IMR-90 (cell line): ENCODE data around the gene ITPKB.

Experiments used
- BHLHE40 ChIP-seq: fragments of 150-350 bp; IDR thresholded peaks from 2 replicates; pipeline ENCODE4 v1.6.1; 2016; ENCODE audit warnings: mild to moderate bottlenecking, low read depth, low read length
- MAFK ChIP-seq: IDR thresholded peaks from 2 replicates; pipeline ENCODE4 v1.6.1; 2012; ENCODE audit warnings: low read depth, low read length, improper control_type of control experiment
- POLR2A ChIP-seq: IDR thresholded peaks from 2 replicates; pipeline ENCODE4 v1.6.1; 2012; ENCODE audit warnings: mild to moderate bottlenecking, low read depth, low read length
- RAD21 ChIP-seq: IDR thresholded peaks from 2 replicates; pipeline ENCODE4 v1.6.1; 2012; ENCODE audit warnings: low read length, improper control_type of control experiment
- RCOR1 ChIP-seq: IDR thresholded peaks from 2 replicates; pipeline ENCODE4 v1.6.1; 2012; ENCODE audit warnings: mild to moderate bottlenecking, low read length, improper control_type of control experiment; ENCODE audit not compliant: insufficient replicate concordance
- RFX5 ChIP-seq: IDR thresholded peaks from 2 replicates; pipeline ENCODE4 v1.8.0; 2012; ENCODE audit warnings: low read depth, mild to moderate bottlenecking, low read length, moderate library complexity
- TF ChIP-seq, protein P1 (sequence below): conservative IDR thresholded peaks from 2 replicates; pipeline ENCODE4 v1.5.1; 2012; ENCODE audit warnings: mild to moderate bottlenecking, low read depth, low read length, improper control_type of control experiment
- TF ChIP-seq, protein P2 (sequence below): fragments of 150-350 bp; IDR thresholded peaks from 2 replicates; pipeline ENCODE4 v1.6.1; 2016; ENCODE audit warnings: low read depth, mild to moderate bottlenecking, low read length, moderate library complexity, borderline replicate concordance
- TF ChIP-seq, protein P3 (sequence below): fragments of 150-350 bp; IDR thresholded peaks from 2 replicates; pipeline ENCODE4 v1.6.1; 2017; ENCODE audit warnings: mild to moderate bottlenecking, antibody characterized with exemption, low read length, low read depth

DNA sequence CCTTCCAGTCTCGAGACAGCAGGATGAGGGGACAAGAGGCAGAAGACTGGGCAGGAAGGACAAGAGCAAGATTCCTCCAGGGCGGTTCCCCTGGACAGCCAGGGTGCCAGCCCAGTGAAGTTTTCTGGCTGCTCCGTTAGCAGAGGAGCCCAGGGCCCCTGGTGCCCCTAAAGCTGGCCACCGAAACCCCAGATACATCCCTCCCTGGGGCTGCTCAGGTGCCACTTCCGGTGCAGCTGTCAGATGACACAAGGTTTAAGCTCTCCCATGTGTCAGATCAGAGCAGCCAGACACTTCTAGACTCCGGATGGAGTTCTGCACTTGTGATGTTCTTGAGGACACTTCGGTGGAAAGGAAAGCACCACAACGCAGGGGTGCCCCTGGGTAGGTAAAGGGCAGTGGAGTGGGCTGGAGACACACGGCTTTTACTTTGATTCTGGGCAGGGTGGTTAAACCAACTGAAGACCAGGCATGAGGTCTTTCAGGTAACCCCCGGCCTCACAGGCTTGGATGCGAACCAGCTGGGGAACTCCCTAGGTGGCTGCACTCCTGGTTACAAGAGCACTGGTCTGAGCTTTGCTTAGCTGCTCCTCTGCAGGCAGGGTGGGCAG is 85.7 kb downstream of the ITPKB start:
- TF ChIP-seq, protein P1, sequence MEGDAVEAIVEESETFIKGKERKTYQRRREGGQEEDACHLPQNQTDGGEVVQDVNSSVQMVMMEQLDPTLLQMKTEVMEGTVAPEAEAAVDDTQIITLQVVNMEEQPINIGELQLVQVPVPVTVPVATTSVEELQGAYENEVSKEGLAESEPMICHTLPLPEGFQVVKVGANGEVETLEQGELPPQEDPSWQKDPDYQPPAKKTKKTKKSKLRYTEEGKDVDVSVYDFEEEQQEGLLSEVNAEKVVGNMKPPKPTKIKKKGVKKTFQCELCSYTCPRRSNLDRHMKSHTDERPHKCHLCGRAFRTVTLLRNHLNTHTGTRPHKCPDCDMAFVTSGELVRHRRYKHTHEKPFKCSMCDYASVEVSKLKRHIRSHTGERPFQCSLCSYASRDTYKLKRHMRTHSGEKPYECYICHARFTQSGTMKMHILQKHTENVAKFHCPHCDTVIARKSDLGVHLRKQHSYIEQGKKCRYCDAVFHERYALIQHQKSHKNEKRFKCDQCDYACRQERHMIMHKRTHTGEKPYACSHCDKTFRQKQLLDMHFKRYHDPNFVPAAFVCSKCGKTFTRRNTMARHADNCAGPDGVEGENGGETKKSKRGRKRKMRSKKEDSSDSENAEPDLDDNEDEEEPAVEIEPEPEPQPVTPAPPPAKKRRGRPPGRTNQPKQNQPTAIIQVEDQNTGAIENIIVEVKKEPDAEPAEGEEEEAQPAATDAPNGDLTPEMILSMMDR, result no peak
- no peak for TF ChIP-seq RFX5
- TF ChIP-seq RAD21, result no peak
- TF ChIP-seq POLR2A, result no peak
- no peak for TF ChIP-seq RCOR1
- TF ChIP-seq, protein P2, sequence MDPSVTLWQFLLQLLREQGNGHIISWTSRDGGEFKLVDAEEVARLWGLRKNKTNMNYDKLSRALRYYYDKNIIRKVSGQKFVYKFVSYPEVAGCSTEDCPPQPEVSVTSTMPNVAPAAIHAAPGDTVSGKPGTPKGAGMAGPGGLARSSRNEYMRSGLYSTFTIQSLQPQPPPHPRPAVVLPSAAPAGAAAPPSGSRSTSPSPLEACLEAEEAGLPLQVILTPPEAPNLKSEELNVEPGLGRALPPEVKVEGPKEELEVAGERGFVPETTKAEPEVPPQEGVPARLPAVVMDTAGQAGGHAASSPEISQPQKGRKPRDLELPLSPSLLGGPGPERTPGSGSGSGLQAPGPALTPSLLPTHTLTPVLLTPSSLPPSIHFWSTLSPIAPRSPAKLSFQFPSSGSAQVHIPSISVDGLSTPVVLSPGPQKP, result no peak
- TF ChIP-seq BHLHE40, result no peak
- TF ChIP-seq MAFK, result no peak
- TF ChIP-seq, protein P3, sequence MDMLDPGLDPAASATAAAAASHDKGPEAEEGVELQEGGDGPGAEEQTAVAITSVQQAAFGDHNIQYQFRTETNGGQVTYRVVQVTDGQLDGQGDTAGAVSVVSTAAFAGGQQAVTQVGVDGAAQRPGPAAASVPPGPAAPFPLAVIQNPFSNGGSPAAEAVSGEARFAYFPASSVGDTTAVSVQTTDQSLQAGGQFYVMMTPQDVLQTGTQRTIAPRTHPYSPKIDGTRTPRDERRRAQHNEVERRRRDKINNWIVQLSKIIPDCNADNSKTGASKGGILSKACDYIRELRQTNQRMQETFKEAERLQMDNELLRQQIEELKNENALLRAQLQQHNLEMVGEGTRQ, result no peak
